ENCODE data around the gene C1QTNF9.

- TF ChIP-seq CTCF (IDR thresholded peaks at IDR 0.05) (no peak), EZH2 (IDR thresholded peaks at IDR 0.05) (no peak), EZH2phosphoT487 (IDR thresholded peaks at IDR 0.05) (no peak)
Measured at GRCh38 chr13:24279327-24280110, 29.9 kb upstream of the C1QTNF9 start.
